GM13977 (cell line): ENCODE results near the gene BORCS6.

Experiments
- DNase-seq: peaks from one replicate; pipeline ENCODE4 v3.0.0; 2012; ENCODE audit warnings: low spot score
- in situ Hi-C: fragments of 300-500 bp; cut with MboI; formaldehyde crosslinking; loops from one replicate; pipeline ENCODE4 v1.12.0; 2022; ENCODE audit warnings: low sequenced_read_pairs, low pct_unique_long_range_greater_than_20kb, mixed read lengths, inconsistent platforms; ENCODE audit not compliant: unreplicated experiment
- TF ChIP-seq, protein P1 (sequence below): IDR thresholded peaks from 2 replicates; pipeline ENCODE4 v1.5.1; 2012; ENCODE audit warnings: mild to moderate bottlenecking, control low read depth; ENCODE audit not compliant: insufficient read depth; ENCODE audit errors: extremely low read depth, missing control alignments

The BORCS6 gene

DNA sequence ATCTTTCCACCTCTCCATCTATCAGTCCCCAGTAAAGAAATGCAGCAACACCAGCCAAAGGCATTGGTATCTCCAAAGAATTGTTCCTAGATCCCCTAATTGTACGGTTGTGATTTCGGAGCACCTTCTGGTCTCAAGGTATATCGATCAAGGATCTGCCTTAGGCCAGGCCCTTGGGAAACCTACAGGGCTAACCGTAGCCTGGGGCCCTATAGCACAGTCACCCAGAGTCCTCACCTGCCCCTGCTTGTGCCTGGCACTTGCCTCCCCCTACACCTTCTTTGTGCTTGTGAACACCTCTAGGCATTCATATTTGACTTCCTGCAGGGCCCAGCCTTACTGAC lies 37.2 kb upstream of the BORCS6 start:
- TF ChIP-seq, protein P1, sequence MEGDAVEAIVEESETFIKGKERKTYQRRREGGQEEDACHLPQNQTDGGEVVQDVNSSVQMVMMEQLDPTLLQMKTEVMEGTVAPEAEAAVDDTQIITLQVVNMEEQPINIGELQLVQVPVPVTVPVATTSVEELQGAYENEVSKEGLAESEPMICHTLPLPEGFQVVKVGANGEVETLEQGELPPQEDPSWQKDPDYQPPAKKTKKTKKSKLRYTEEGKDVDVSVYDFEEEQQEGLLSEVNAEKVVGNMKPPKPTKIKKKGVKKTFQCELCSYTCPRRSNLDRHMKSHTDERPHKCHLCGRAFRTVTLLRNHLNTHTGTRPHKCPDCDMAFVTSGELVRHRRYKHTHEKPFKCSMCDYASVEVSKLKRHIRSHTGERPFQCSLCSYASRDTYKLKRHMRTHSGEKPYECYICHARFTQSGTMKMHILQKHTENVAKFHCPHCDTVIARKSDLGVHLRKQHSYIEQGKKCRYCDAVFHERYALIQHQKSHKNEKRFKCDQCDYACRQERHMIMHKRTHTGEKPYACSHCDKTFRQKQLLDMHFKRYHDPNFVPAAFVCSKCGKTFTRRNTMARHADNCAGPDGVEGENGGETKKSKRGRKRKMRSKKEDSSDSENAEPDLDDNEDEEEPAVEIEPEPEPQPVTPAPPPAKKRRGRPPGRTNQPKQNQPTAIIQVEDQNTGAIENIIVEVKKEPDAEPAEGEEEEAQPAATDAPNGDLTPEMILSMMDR = no peak
- in situ Hi-C loops = no loop called here

DNA sequence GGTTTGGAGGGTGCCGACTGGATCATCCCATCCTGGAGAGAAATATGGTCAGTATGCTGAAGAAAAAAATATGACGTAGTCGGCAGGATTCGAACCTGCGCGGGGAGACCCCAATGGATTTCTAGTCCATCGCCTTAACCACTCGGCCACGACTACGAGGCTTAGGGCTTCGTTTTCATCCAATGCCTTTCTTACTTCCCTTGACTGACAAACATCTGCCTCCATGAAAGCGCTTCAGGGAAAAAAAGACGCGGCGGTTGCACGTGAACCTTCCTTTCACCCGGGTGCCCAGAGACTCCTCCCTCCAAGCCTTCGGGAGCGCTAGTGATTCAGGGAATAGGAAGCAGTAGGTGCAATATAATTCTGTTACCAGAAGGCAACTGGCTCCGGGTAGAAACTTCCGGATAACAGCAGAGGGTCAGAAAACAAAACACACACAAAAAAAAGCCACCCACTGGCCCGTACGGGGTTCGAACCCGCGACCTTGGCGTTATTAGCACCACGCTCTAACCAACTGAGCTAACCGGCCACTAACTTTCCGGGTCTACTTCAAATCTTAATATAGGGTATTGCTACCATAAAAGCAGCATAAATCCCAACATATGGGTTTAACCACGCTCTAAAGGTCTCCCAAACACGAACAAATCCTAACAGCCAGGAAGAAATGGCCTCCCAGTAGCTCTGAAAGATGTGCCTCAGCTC lies 36.7 kb upstream of the BORCS6 start:
- in situ Hi-C loops = no loop called here
- TF ChIP-seq, protein P1 = no peak
- DNase-seq = peak; percentile 60

More for the DNA sequence above, 37.2 kb upstream of the BORCS6 start:
- DNase-seq = no peak

DNA sequence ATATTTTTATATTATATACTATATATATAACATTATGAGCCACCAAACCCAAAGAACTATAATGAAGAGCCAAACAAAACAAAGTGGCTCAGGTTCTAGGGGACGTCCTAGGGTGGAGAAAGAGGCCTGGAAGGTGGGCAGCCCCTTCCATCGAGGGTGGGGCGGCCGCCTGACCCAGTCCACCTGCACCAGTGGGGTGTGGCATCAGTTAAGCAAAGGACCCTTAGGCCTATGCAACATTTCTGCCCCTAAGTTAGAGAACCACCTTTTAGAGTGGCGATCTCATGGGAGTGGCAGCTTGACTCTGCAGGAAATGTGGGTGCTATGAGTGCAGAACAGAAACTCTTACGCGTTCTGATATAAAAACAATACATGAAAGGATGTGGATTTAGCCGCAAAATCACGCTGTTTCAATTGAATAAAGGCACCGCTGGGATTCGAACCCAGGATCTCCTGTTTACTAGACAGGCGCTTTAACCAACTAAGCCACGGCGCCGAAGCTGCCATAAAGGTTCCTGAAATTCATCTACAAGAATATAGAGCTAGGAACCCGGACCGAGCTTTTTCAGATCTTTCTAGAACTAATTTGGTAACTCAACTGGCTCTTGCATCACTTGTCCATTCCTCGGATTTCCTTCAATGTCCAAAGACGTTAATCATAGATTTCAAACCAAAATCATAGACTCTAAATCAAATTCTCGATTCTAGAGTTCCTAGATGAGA lies 36.0 kb upstream of the BORCS6 start:
- no peak for DNase-seq
- TF ChIP-seq, protein P1 = no peak
- in situ Hi-C loops = no loop called here

DNA sequence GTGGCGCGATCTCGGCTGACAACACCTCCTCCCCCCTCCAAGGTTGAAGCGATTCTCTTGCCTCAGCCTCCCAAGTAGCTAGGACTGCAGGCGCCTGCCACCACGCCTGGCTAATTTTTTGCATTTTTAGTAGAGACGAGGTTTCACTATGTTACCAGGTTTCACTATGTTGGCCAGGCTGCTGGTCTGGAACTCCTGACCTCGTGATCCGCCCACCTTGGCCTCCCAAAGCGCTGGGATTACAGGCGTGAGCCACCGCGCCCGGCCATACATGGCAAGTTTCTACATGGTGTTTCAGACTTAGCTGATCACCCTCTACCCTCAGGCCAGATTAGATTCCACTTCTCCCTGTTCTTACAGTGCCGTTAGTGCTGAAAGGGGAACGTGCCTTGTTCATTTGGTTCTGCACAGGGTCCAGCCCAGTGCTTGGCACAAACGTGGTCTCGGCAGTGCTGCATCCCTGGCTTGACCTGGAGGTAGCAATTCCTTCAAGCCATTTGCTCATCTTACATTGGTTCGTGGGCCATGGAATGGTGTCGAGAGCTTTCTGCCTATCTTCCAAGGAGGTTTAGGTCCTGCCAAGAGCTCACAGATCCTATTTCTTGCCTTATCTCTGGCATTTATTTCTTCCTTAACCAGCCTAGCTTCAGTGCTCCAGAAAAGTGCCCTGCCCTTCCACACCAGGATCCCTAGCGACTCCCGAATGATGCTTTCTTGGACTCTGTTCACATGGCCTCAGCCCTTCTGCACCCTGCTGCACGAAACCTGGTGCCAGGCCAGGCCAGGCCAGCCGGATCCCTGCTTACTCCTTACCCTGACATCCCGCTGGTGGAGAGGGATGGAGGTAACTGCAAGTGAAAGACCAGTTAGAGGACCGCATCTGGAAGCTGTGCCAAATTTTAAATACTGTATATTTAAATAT lies 35.2 kb upstream of the BORCS6 start:
- no peak for DNase-seq
- in situ Hi-C loops = no loop called here
- TF ChIP-seq, protein P1 = no peak

DNA sequence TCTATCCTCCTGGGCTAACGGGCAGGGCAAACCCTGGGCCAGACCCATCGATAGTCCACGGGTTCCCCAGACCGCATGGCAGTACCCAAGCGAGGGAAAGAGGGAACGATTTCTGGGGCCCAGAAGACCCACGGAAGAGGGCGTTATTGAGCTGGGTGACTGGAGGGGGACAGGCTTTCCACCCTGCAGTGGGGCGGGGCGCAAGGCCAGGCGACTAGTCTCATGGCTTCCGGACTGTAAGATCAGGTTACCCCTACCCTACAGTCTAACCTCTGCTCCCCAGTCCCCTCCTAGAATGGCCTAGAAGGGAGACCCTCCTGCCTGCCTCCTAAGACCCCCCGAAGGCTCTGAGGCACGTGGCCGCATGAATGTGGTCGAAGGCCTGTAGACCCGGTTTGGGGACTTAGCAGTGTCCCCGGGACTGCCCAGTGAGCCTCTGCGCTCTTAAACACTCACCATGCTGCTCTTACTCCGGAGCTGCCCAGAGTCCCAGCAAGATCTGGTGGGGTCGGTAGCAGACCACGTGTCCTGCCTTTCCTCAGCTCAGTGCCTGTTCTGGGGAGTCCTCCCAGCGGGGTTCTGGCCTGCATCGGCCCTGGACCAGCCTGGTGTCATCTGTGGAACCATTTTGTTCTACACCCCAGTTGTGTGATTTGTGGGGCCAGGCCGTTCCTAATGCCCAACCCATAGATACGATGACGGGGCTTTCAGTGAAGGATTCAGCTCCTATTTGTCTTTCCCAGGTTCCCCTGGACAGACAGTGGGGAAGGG lies 33.6 kb upstream of the BORCS6 start:
- DNase-seq = peak; percentile 42
- TF ChIP-seq, protein P1 = peak; percentile 51
- in situ Hi-C loops = no loop called here
